ENCODE measurements around the gene OST4.

The OST4 gene

GRCh38 chr2:27092696-27093429 lies 21.4 kb upstream of the OST4 start:
- peak; percentile 48 for DNase-seq (ENCODE audit: low read depth)

GRCh38 chr2:27091746-27092695 lies 20.6 kb upstream of the OST4 start:
- no peak for DNase-seq (ENCODE audit: low read depth)

- no peak for DNase-seq (ENCODE audit: low read depth)
Measured at GRCh38 chr2:27089111-27089954, 17.9 kb upstream of the OST4 start.

DNA sequence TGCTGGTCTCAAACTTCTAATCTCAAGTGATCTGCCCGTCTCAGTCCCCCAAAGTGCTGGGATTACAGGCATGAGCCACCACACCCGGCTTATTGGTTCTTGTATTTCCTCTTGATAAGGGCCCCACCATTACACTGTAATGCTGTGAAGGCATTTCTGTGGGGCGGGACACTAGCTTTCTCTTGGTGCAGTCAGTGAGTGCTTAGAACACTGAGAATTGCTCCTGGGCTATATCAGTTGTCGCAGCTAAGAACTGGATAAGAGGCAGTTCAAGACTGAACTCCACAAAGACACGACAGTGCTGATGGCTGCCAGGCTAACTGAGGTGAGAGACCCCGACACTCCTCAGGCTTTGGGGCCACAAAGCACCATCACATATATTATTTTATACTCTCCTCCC lies 17.2 kb upstream of the OST4 start:
- no peak for DNase-seq (ENCODE audit: low read depth)

GRCh38 chr2:27087823-27088410 lies 16.5 kb upstream of the OST4 start:
- DNase-seq (ENCODE audit: low read depth): no peak

GRCh38 chr2:27086724-27087593 lies 15.5 kb upstream of the OST4 start, which contains the start of gene KHK:
KHK (plus strand) TSS chr2:27086772; CDS start chr2:27087260, 488 bp downstream.
- DNase-seq (ENCODE audit: low read depth): no peak

- peak; percentile 89 for DNase-seq (ENCODE audit: low read depth)
Measured at GRCh38 chr2:27086090-27086723, 14.8 kb upstream of the OST4 start.

DNA sequence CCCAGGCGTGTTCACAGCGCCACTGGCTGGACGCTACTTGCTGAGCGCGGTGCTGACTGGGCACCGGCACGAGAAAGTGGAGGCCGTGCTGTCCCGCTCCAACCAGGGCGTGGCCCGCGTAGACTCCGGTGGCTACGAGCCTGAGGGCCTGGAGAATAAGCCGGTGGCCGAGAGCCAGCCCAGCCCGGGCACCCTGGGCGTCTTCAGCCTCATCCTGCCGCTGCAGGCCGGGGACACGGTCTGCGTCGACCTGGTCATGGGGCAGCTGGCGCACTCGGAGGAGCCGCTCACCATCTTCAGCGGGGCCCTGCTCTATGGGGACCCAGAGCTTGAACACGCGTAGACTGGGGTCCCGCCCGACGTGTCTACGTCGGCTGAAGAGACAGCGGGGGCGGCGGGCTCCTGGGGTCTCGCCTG lies 14.2 kb upstream of the OST4 start:
- DNase-seq (ENCODE audit: low read depth): peak; percentile 56

DNA sequence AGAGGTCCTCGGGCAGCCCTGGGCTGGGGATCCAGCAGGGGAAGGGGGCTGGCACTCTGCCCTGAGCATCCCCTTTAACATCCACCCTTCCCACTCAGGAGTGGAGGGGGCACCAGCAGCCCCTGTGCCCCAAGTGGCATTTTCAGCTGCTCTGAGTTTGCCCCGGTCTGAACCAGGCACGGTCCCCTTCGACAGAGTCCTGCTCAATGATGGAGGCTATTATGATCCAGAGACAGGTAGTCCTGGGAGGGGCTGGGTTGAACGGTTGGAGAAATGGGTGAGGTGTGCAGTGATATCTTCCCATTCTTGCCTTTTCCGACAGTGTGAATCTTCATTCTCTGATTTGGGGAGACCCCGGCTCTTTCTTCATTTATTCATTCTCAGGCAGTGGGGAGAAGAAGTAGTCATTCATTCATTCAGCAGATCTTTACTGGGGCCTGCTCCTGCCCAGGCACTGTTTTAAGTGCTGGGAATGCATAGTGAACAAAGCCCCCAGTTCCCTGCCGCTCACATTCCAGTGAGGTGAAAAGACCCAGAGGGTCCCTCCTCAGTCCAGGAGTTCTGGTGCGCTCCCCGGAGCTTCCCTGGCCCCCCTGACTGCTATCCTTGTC lies 13.7 kb upstream of the OST4 start:
- no peak for DNase-seq (ENCODE audit: low read depth)

- DNase-seq (ENCODE audit: low read depth): no peak
Measured at GRCh38 chr2:27084297-27085061, 13.0 kb upstream of the OST4 start.

- no peak for DNase-seq (ENCODE audit: low read depth)
Measured at GRCh38 chr2:27083410-27084296, 12.2 kb upstream of the OST4 start.

- no peak for DNase-seq (ENCODE audit: low read depth)
Measured at GRCh38 chr2:27082773-27083409, 11.4 kb upstream of the OST4 start.

DNA sequence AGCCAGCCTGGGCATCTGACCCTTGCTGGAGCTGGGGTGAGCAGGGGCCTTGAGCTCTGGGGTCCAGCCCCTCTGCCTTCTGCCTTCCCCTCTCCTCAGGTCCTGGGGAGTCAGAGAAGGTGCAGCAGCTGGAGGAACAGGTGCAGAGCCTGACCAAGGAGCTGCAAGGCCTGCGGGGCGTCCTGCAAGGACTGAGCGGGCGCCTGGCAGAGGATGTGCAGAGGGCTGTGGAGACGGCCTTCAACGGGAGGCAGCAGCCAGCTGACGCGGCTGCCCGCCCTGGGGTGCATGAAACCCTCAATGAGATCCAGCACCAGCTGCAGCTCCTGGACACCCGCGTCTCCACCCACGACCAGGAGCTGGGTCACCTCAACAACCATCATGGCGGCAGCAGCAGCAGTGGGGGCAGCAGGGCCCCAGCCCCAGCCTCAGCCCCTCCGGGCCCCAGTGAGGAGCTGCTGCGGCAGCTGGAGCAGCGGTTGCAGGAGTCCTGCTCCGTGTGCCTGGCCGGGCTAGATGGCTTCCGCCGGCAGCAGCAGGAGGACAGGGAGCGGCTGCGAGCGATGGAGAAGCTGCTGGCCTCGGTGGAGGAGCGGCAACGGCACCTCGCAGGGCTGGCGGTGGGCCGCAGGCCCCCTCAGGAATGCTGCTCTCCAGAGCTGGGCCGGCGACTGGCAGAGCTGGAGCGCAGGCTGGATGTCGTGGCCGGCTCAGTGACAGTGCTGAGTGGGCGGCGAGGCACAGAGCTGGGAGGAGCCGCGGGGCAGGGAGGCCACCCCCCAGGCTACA lies 10.7 kb upstream of the OST4 start:
- DNase-seq (ENCODE audit: low read depth): no peak

- DNase-seq (ENCODE audit: low read depth): no peak
Measured at GRCh38 chr2:27080603-27080936, 9.1 kb upstream of the OST4 start.

GRCh38 chr2:27080140-27080469 lies 8.7 kb upstream of the OST4 start:
- DNase-seq (ENCODE audit: low read depth): no peak

DNA sequence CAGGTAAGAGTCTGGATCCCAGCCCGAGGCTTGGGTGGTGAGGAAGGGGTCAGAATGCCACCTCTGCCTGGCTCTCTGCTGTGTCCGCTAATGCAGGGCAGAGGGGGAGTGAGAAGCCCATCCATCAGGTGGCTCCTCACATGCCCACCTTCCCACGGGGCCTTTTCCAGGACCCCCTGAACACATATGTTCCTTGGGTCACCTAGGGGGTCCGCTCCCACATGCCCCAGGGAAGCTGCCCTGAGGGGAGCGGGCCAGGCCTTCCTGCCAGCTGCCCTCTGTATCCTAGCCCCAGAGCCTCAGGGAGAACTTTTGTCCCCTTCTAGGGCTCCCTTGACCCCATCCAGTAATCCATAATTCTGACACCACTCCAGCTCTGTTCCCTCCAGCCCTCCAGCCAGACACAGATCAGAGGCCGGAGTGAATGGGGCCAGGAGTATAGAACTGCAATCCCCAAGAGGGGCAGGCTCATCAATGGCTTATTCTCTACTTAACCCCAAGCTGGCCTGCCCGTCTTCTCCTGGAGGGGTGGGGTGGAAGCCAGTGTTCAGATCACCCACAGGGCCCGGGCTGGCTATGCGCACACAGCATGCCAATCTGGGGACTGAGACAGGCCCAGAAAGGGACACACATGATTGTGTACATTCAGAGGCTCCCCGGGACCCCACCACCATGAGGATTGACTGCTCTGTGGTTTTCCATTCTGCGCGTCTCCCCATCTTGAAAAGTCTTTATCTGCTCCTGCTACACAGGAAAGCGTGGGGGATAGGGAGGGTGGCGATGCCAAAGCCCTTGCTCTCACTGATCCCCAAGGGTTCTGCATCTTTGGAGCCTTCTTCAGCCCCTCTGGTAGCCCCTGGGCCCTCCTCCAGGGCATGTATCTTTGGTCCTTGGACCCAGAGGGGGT lies 8.0 kb upstream of the OST4 start:
- no peak for DNase-seq (ENCODE audit: low read depth)
